SW 1271 (cell line): ENCODE measurements around the gene SLC44A5.
"Not testable (repeated sequence)": the region's sequence is repeated elsewhere in the genome, so short reads cannot be mapped to it uniquely, and the experiment has no call there.

Source experiments
- DNase-seq, 2 experiments: peaks; one replicate each; lab custom pipeline; 2025; lab: John Stamatoyannopoulos, UW

Gene SLC44A5

DNA sequence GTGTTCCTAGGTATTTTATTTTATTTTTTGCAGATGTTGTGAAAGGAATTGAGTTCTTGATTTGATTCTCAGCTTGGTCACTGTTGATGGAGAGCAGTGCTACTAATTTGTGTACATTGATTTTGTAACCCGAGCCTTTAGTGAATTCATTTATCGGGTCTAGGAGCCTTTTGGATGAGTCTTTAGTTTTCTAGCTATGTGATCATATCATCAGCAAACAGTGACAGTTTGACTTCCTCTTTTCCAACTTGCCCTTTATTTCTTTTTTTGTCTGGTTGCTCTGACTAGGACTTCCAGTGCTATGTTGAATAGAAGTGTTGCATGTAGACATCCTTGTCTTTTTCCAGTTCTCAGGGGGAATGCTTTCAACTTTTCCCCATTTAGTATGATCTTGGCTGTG lies 337.8 kb downstream of the SLC44A5 start:
- DNase-seq: no peak

GRCh38 chr1:75265792-75266191 lies 345.1 kb downstream of the SLC44A5 start:
- DNase-seq: peak in 1 of 2 experiments; percentile 37

- DNase-seq: no peak
Observed at GRCh38 chr1:75264112-75264511, 346.8 kb downstream of the SLC44A5 start.

DNA sequence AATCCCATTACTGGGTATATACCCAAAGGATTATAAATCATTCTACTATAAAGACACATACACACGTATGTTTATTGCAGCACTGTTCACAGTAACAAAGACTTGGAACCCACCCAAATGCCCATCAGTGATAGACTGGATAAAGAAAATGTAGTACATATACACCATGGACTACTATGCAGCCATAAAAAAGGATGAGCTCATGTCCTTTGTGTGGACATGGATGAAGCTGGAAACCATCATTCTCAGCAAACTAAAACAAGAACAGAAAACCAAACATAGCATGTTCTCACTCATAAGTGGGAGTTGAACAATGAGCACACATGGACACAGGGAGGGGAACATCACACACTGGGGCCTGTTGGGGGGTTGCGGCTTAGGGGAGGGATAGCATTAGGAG lies 347.3 kb downstream of the SLC44A5 start:
- DNase-seq: not testable (repeated sequence)

- DNase-seq: not testable (repeated sequence)
Observed at GRCh38 chr1:75261946-75262345, 349.0 kb downstream of the SLC44A5 start.

- no peak for DNase-seq
Observed at GRCh38 chr1:75258351-75258750, 352.6 kb downstream of the SLC44A5 start.

GRCh38 chr1:75257424-75257823 lies 353.5 kb downstream of the SLC44A5 start:
- DNase-seq: no peak

DNA sequence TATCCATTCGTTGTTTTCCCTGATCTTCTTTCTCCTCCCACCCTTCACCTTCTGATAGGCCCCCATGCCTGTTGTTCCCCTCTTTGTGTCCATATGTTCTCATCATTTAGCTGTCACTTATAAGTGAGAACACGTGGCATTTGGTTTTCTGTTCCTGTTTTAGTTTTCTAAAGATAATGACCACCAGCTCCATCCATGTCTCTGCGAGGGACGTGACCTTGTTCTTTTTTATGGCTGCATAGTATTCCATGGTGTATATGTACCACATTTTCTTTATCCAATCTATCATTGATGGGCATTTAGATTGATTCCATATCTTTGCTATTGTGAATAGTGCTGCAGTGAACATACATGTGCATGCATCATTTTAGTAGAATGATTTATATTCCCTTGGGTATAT lies 360.8 kb downstream of the SLC44A5 start:
- DNase-seq: not testable (repeated sequence)

DNA sequence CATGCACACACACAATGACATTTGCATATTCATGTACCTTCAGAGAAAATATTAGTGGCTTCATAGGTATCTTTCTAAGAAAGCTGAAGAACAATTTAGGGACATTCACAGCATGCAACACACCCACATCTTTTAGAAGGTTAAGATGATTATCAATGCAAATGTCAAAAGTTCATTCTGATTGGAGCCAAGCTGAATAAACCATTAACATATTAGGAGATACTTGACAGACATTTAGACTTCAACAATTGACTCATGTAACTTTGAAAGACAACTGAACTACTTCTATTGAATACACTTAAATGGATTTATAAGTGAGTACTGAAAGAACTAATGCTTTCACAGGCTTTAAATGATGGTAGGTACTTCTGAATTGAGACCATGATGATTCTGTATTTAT lies 365.7 kb downstream of the SLC44A5 start:
- no peak for DNase-seq

- DNase-seq: no peak
Observed at GRCh38 chr1:75243124-75243523, 367.8 kb downstream of the SLC44A5 start.

DNA sequence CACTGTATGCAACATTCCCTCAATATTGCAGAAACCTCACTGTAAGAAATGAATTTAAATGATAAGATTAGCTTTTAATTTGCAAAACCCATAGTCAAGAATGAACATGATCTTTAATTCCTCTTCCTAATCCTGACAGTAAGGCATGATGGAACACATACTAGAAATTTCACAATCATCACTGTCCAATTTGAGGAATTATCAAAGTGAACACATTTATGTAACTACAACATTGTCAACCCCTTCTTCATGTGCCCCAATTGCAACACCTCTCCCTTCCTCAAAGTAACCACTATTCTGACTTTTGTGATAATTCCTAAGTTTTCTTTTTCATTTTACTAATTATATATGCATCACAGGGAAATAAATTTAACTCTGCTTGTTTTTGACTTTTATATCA lies 373.6 kb downstream of the SLC44A5 start:
- no peak for DNase-seq

GRCh38 chr1:75234562-75234961 lies 376.4 kb downstream of the SLC44A5 start:
- no peak for DNase-seq

DNA sequence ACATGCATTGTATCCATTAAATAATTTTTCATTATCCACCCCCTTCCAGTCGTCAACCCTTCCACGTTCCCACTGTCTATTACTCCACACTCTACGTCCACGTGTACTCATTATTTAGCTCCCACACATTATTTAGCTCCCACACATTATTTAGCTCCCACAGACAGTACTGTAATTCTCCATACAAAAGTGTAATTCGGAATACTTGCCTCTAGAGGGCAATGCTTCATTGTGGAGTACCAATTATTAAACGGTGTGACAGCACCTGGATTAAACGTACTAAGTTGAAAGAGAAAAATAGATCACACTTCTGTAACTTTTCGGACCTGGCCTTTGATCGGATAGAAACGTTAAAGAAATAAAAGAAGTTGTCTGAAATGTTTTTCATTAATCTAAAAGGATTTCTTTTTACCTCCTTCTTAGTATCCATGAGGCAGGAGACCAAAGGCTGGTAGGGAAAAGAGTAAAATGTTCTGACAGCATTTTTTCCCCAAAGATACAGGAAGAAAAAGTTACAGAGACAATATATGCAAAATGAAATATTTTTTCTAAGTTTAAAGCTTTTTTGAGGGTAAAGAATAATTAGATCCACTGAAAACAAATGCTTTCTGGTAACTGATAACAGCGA lies 377.5 kb downstream of the SLC44A5 start:
- DNase-seq: peak in 1 of 2 experiments; percentile 38

DNA sequence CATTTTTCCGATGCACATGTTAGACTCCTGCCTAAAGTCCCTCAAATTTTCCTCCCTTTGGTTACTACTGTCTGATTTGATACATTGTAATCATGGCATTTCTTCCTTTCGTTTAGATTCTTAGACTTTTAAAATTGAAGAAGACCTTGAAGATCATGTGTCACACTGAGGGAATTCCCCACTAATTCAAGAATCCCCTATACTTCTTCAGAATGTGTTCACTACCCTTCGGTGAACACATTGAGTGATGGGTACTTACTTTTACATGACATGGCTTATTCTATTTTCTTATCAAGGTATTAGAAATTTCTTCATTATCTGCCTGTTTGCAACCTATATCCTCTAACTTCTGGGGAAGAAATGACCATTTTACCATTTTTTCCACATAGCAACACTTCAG lies 390.8 kb downstream of the SLC44A5 start:
- DNase-seq: no peak

- no peak for DNase-seq
Observed at GRCh38 chr1:75214017-75214416, 396.9 kb downstream of the SLC44A5 start.

DNA sequence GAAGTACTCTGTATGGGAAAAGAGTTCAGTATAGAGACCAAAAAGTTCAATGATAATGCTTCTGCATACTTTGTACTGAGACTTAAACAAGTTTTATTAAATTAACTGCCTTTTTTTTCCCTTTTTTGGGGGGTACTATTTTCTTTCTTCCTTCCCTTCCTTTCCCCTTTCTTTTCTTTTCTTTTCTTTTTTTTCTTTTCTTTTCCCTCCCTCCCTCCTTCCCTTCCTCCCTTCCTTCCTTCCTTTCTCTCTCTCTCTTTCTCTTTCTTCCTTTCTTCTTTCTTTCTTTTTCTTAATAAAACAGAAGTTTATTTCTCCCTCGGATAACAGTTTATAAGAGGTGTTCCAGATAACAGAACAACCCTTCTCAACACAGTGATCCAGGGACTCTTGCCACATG lies 399.3 kb downstream of the SLC44A5 start:
- no peak for DNase-seq

GRCh38 chr1:75208862-75209261 lies 402.1 kb downstream of the SLC44A5 start:
- no peak for DNase-seq

DNA sequence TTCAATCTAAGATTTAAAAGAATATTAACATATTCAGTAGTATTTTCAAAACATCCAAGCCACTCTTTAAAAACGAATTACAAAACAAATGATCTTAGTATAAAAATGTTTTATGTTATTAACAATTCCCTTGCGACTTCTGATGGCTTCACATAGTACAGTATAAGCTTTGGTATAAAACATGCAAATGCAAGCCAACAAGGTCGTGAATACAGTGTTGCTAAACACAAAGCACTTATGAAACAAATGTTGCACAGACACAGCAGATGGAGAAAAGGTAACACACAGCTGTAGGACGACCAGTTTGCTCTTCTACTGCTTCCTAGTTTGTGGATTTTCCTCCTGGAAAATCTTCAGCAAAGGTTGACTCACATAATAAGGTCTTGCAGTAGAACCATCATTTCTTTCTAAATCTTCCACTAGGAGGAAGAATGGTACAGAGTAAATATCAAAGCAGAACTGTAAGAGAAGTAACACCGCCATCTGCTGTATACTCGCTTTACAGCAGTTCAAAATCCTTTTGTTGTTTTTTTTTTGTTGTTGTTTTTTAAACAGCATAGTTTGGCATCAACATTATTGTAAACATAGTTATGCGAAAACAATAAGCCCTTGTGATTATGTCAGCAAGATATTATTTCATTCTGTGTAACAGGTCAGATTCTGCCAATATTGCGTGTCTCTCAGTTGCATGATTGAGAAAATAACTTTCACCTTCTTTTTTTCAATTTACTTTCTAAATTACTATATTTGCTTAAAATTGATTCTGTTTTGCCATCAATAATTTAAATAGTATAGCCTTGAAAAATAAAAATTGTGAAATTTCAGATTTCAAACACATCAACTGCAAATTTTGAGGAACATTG lies 407.3 kb downstream of the SLC44A5 start:
- DNase-seq: peak; percentile 1 to 61

DNA sequence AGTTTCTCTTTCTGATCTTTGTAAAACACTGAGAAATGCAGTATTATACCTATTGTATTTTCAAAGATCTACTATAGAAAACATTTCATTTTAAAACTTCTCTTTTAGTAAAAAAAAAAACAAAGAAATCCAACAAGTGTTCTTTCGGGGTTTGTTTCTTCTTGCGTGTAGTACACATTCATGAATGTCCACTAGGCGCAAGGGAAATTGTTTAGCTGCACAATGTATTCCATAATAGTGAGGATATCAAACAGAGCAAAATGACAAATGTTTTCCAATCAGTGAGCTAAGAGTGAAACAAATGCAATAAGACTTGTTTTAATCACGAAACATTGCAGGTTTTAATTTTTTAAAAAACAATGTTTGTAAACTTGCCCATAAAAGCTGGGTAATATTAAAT lies 408.2 kb downstream of the SLC44A5 start:
- DNase-seq: no peak

GRCh38 chr1:75198761-75199160 lies 412.2 kb downstream of the SLC44A5 start:
- no peak for DNase-seq

- no peak for DNase-seq
Observed at GRCh38 chr1:75198163-75198562, 412.8 kb downstream of the SLC44A5 start.

- no peak for DNase-seq
Observed at GRCh38 chr1:75188892-75189291, 422.0 kb downstream of the SLC44A5 start.

- DNase-seq: not testable (repeated sequence)
Observed at GRCh38 chr1:75181214-75181955, 429.5 kb downstream of the SLC44A5 start.
